Measurements from ENCODE around the gene FOXP1.
"Not testable (repeated sequence)": the region's sequence is repeated elsewhere in the genome, so short reads cannot be mapped to it uniquely, and the experiment has no call there.

FOXP1 gene

GRCh38 chr3:71358243-71358642 lies 225.3 kb downstream of the FOXP1 start:
- no peak for DNase-seq

- no peak for DNase-seq
Measured at GRCh38 chr3:71356265-71356664, 227.3 kb downstream of the FOXP1 start.

DNA sequence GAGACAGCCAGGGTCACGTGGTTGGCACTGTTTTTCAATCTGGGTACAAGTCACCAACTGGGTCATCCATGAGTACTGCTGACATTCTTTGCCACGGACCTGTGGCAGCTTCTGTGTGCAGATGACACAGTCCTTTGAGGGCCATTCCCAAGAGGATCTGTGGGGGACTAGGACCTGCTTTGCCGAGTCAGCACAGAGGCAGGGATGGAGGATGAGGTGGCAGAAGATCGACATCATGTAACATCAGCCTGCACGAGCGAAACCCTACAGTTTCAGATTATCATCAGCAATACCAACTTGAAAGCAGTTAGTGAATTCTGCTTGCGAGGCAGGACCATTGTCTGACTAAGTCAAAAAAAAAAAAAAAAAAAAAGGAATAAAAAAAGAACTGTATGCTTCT lies 227.7 kb downstream of the FOXP1 start:
- no peak for DNase-seq

- DNase-seq: no peak
Measured at GRCh38 chr3:71355037-71355436, 228.5 kb downstream of the FOXP1 start.

- no peak for DNase-seq
Measured at GRCh38 chr3:71351403-71352149, 232.0 kb downstream of the FOXP1 start.

- DNase-seq: no peak
Measured at GRCh38 chr3:71350998-71351397, 232.5 kb downstream of the FOXP1 start.

GRCh38 chr3:71348831-71349230 lies 234.7 kb downstream of the FOXP1 start:
- no peak for DNase-seq

DNA sequence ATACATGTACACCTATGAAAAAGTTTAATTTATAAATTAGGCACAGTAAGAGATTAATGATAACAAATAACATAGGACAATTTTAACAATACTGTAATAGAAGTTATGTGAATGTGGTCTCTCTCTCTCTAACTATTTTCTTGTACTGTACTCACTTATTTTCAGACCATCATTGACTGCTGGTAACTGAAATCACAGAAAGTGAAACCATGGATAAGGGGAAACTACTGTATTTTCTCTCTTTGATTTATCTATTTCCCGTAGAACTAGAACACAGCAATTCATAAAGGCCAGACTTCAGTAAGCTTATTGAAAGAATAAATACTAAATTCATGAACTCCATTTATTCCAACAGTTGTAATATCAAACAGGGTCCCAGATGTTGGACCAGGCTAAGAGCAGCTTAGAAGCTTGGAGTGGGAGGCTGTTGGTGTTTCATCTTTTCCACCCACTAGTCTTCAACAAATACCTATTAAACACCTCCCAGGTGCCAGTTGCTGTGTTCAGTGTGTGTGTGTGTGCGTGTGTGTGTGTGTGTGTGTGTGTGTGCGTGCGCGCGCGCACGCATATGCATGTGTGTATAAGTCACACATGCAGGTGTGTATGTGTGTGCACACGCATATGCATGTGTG lies 235.4 kb downstream of the FOXP1 start:
- no peak for DNase-seq

- DNase-seq: no peak
Measured at GRCh38 chr3:71346061-71346460, 237.5 kb downstream of the FOXP1 start.

- DNase-seq: no peak
Measured at GRCh38 chr3:71345429-71346040, 238.0 kb downstream of the FOXP1 start.

DNA sequence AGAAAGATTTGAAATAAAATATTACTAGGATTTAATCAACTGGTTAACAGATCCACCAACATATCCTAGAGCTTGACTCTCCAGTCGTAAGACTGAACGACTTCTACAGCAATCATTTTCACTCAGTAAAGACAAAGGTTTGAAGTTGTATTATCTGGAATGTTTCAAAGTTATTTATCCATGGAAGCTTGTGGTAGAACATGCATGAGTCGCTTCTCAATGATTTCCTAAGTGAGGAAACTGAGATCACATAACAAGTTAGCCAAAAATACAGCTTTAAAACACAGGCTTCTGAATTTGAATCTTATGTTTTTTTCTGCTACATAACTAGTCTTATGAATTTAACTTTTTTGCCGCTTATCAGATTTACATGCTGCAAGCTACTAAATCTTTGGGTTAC lies 241.8 kb downstream of the FOXP1 start:
- no peak for DNase-seq

DNA sequence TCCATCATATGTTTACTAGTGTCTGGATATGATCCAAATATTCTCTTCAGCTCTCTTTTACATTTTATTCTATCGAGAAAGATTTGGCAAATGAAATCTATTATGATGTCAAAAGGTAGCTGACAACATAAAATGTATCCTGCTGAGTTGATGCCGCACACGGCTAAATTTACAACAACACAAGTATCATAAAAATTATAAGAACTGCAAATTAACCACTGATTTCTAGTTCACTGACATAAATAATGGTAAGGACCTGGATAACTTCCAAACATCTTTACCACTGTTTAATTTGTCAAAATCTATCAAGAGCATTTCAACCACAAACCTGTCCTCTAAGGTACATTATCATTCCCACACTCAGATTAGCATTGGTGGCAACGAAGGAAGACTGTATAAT lies 244.5 kb downstream of the FOXP1 start:
- DNase-seq: no peak

DNA sequence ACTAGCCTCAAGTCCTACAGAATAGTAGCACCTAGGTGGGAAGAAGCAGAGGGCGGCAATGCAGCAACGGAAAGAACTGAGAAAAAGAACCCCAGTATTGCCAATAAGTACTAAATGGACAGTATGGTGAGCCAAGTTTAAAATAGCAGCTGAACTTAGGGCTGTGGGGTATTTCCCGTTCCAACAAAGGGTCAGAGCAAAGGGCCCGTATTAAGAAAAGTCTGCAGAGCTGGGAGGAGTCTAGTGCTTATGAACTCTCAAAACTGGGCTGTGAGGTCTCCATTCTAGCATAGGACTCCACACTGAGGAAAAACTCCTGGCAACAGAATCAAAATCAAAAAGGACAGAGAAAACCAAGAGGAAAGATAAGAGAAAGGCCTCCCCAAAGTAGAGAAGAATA lies 250.7 kb downstream of the FOXP1 start:
- no peak for DNase-seq

GRCh38 chr3:71330909-71331308 lies 252.6 kb downstream of the FOXP1 start:
- no peak for DNase-seq

DNA sequence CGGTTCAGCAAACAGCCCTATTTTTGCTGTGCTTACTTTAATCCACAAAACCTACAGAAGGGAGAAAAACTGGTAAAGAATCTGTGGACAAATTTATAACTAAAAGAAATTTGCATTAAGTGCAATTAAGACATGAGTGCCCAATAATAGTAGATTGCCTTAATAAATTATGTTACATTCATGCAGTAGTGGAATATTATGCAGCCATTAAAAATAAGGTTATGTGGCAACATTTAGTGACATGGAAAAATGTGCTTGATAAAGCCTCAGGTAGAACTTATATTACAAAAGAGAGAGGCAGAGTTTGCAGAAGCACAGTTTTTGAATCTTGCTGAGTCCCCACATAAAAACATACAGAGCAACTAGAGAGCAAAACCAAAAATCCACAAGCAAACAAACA lies 253.0 kb downstream of the FOXP1 start:
- DNase-seq: no peak

DNA sequence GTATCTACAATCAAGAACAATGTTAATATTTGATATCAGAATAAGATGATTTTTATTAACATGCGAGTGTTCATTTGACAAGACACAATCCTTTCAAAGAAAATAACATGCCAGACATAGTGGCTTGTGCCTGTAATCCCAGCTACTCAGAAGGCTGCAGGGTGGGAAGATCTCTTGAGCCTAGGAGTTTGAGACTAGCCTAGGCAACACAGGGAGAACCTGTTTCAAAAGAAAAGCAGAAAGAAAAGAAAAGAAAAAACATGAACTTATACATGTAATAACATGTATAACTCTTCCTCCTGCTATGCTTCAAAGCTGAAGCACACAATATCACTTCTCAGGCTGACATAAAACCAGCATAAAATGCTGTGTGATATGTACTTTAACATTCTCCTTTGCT lies 253.7 kb downstream of the FOXP1 start:
- DNase-seq: no peak

DNA sequence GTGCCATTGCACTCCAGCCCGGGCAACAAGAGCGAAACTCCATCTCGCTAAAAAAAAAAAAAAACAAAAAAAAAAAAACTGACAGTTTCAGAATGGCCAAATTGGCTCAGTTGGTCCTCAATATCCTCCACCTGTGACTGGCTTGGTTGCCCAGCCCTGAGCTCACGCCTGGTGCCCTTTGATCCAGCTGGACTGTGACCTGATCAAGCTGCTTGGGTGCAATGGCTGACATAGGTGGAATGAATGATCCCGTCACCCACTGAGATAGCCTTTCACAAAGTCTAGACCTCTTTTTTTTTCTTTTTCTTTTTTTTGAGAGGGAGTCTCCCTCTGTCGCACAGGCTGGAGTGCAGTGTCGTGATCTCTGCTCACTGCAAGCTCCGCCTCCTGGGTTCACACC lies 254.6 kb downstream of the FOXP1 start:
- no peak for DNase-seq

DNA sequence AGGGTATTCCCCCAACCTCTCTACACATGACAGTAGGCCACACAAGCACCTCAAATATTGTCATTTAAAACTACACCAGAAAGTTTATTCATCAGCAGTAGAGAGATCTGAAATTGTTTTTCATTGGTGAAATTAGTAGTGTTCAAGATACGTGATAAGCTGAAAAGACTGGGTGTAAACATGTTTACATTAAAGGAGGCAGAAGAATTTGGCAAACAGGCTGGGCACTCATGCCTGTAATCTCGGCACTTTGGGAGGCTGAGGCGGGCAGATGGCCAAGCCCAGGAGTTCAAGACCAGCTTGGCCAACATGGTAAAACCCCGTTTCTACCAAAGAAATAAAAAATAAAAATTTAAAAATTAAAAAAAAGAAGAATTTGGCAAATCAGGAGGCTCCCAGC lies 255.6 kb downstream of the FOXP1 start:
- no peak for DNase-seq

GRCh38 chr3:71325715-71326114 lies 257.8 kb downstream of the FOXP1 start:
- no peak for DNase-seq

GRCh38 chr3:71324224-71324623 lies 259.3 kb downstream of the FOXP1 start:
- not testable (repeated sequence) for DNase-seq

- no peak for DNase-seq
Measured at GRCh38 chr3:71323558-71323957, 260.0 kb downstream of the FOXP1 start.

DNA sequence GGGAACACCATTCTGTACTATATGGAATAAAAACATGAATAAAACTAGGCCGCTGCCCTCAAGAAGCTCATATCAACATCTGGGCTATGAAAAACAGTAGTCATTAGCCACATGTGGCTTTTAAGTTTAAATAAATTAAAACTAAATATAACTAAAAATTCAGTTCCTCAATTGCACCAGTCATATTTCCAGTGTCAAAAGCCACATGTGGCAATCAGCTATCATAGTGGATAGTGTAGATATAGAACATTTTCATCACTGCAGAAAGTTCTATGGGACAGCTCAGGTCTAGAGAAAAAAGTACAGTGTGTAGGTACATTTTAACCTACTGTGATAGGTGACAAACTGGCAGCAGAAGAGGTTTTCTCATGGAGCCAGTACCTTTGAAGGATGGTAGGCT lies 261.4 kb downstream of the FOXP1 start:
- DNase-seq: no peak

DNA sequence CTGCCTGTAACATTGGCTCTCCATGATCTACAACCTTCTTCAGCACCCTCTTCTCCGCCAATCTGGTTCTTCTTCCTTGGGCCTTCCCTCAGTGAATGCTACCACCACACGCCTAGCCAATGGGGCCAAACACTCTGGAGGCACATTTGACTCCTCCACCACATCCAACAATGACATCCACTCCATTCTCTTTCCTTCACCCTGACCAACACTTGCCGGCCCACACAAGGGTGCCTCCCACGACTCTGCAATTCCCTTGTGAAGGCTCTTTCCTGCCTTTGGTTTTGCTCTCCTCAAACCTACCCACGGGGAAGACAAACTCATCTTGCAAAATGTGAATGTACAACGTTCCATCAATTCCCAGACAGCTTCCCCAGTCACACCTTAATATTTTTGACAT lies 263.8 kb downstream of the FOXP1 start:
- DNase-seq: no peak

DNA sequence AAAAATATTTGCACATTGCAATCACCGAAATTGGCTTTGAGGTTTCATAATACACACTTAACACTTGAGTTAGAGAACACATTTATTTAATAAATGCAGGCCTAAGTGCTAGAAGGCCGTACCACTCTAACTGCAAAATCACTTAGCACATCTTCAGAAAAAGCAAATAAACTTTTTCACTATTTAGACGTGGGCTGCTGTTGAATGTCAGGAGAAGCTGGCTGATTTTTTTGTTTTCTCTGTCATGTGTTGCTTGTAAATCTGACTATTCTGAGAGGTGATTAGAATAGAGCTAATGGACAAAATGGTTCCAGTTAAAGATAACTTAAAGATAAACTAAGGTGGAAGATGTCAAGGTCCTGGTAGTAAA lies 265.1 kb downstream of the FOXP1 start:
- no peak for DNase-seq

Data from NCI-H774 (cell line).